OCI-LY1 (cell line): ENCODE data around the gene ZBTB46.

Experiments
- H2AFZ ChIP-seq: fragments of 200-600 bp; sonication (generic), shearing (Covaris generic); 2 replicates; pipeline ENCODE4 v1.6.0; 2014; ENCODE audit warnings: antibody characterized with exemption, mild to moderate bottlenecking, low read length
- H3F3A ChIP-seq: fragments of 200-600 bp; sonication (generic), shearing (Covaris generic); 2 replicates; pipeline ENCODE4 v1.6.0; 2014; ENCODE audit warnings: mild to moderate bottlenecking, antibody characterized with exemption, low read length, moderate library complexity; ENCODE audit not compliant: insufficient read depth
- H3K27ac ChIP-seq: fragments of 200-600 bp; sonication (generic); 2 replicates; pipeline ENCODE4 v1.5.1; 2014; ENCODE audit warnings: low read length, mixed run types, mild to moderate bottlenecking, low read depth; ENCODE audit not compliant: poor library complexity, severe bottlenecking
- H3K27me3 ChIP-seq: fragments of 200-600 bp; sonication (generic); 2 replicates; pipeline ENCODE4 v1.6.0; 2014; ENCODE audit warnings: antibody characterized with exemption, mild to moderate bottlenecking, low read length, moderate library complexity; ENCODE audit not compliant: insufficient read depth
- H3K36me3 ChIP-seq: fragments of 200-600 bp; sonication (generic); 2 replicates; pipeline ENCODE4 v1.6.1; 2014; ENCODE audit warnings: mild to moderate bottlenecking, antibody characterized with exemption, low read length, moderate library complexity, mixed read lengths; ENCODE audit not compliant: insufficient read depth
- H3K4me1 ChIP-seq: fragments of 200-600 bp; sonication (generic); 2 replicates; pipeline ENCODE4 v1.5.1; 2014; ENCODE audit warnings: mild to moderate bottlenecking, low read length, moderate library complexity; ENCODE audit not compliant: insufficient read depth, severe bottlenecking
- H3K4me2 ChIP-seq: fragments of 200-600 bp; sonication (generic), shearing (Covaris generic); 2 replicates; pipeline ENCODE4 v1.6.1; 2014; ENCODE audit warnings: low read length
- H3K4me3 ChIP-seq: fragments of 200-600 bp; sonication (generic); 2 replicates; pipeline ENCODE4 v1.5.1; 2014; ENCODE audit warnings: low read length, low read depth, mild to moderate bottlenecking, mixed read lengths; ENCODE audit not compliant: poor library complexity, severe bottlenecking
- H3K79me2 ChIP-seq: fragments of 200-600 bp; shearing (Covaris generic); 2 replicates; pipeline ENCODE4 v1.6.1; 2016; ENCODE audit warnings: mixed run types, low read length, mixed read lengths; ENCODE audit not compliant: insufficient read depth
- H3K9ac ChIP-seq: fragments of 200-600 bp; sonication (generic), shearing (Covaris generic); 2 replicates; pipeline ENCODE4 v1.6.1; 2014; ENCODE audit warnings: mild to moderate bottlenecking, low read length, mixed read lengths
- H3K9me2 ChIP-seq: fragments of 200-600 bp; sonication (generic), shearing (Covaris generic); 2 replicates; pipeline ENCODE4 v1.6.1; 2014; ENCODE audit warnings: low read depth, mild to moderate bottlenecking, low read length, mixed read lengths
- H3K9me3 ChIP-seq: fragments of 200-600 bp; shearing (Covaris generic); 2 replicates; pipeline ENCODE4 v1.6.1; 2014; ENCODE audit warnings: low read length, mixed read lengths
- H4K20me1 ChIP-seq: fragments of 200-600 bp; sonication (generic), shearing (Covaris generic); 2 replicates; pipeline ENCODE4 v1.6.0; 2016; ENCODE audit warnings: mild to moderate bottlenecking, low read length; ENCODE audit not compliant: insufficient read depth
- CTCF ChIP-seq: fragments of 200-600 bp; sonication (generic), shearing (Covaris generic); IDR thresholded peaks from 2 replicates; pipeline ENCODE4 v1.5.1; 2017; ENCODE audit warnings: mild to moderate bottlenecking, antibody characterized with exemption, low read length, moderate library complexity, mixed read lengths
- EZH2 ChIP-seq: fragments of 200-600 bp; sonication (generic), shearing (Covaris generic); IDR thresholded peaks from 2 replicates; pipeline ENCODE4 v1.8.0; 2017; ENCODE audit warnings: borderline replicate concordance, mixed run types, mild to moderate bottlenecking, antibody characterized with exemption, low read length, moderate library complexity, mixed read lengths

The ZBTB46 gene

GRCh38 chr20:63745424-63745805 is 85.6 kb downstream of the ZBTB46 start:
- no peak overlapping the region for H3K27ac ChIP-seq
- no peak overlapping the region for H3K4me2 ChIP-seq
- H3K4me1 ChIP-seq: peaks cover 8% of the 10 kb centered on the region
- H3K9me2 ChIP-seq: no peaks in the 10 kb centered on the region
- no peaks in the 10 kb centered on the region for H3F3A ChIP-seq
- H3K36me3 ChIP-seq: peaks cover 10% of the 10 kb centered on the region; the same call in 1 of the 2 replicates
- no peaks in the 10 kb centered on the region for H4K20me1 ChIP-seq
- H3K79me2 ChIP-seq: no peaks in the 10 kb centered on the region
- no peaks in the 10 kb centered on the region for H3K9me3 ChIP-seq
- TF ChIP-seq CTCF (no peak), EZH2 (no peak)
- H3K27me3 ChIP-seq: no peaks in the 10 kb centered on the region
- no peak overlapping the region for H3K4me3 ChIP-seq
- no peak overlapping the region for H2AFZ ChIP-seq
- H3K9ac ChIP-seq: no peak overlapping the region

- H3F3A ChIP-seq: no peaks in the 10 kb centered on the region
- no peak overlapping the region for H3K9ac ChIP-seq
- no peak overlapping the region for H3K4me3 ChIP-seq
- H3K4me2 ChIP-seq: no peak overlapping the region
- no peaks in the 10 kb centered on the region for H3K9me2 ChIP-seq
- H3K27ac ChIP-seq: no peak overlapping the region
- no peaks in the 10 kb centered on the region for H4K20me1 ChIP-seq
- no peaks in the 10 kb centered on the region for H3K9me3 ChIP-seq
- no peaks in the 10 kb centered on the region for H3K79me2 ChIP-seq
- TF ChIP-seq CTCF (no peak), EZH2 (no peak)
- H3K27me3 ChIP-seq: no peaks in the 10 kb centered on the region
- no peak overlapping the region for H2AFZ ChIP-seq
- peaks cover 10% of the 10 kb centered on the region; the same call in 1 of the 2 replicates for H3K36me3 ChIP-seq
- H3K4me1 ChIP-seq: peaks cover 10% of the 10 kb centered on the region
These were observed 86.3 kb downstream of the ZBTB46 start for GRCh38 chr20:63744574-63745423.

GRCh38 chr20:63744158-63744557 is 86.9 kb downstream of the ZBTB46 start:
- H3K4me3 ChIP-seq: no peak overlapping the region
- H3K79me2 ChIP-seq: no peaks in the 10 kb centered on the region
- no peaks in the 10 kb centered on the region for H4K20me1 ChIP-seq
- no peaks in the 10 kb centered on the region; the same call in 1 of the 2 replicates for H3F3A ChIP-seq
- peaks cover 12% of the 10 kb centered on the region for H3K4me1 ChIP-seq
- H2AFZ ChIP-seq: no peak overlapping the region
- no peak for TF ChIP-seq CTCF
- TF ChIP-seq EZH2: no peak
- no peaks in the 10 kb centered on the region for H3K9me3 ChIP-seq
- H3K4me2 ChIP-seq: no peak overlapping the region
- peaks cover 10% of the 10 kb centered on the region; the same call in 1 of the 2 replicates for H3K36me3 ChIP-seq
- no peak overlapping the region for H3K27ac ChIP-seq
- H3K9me2 ChIP-seq: no peaks in the 10 kb centered on the region
- no peak overlapping the region for H3K9ac ChIP-seq
- H3K27me3 ChIP-seq: no peaks in the 10 kb centered on the region
